Astrocyte of the spinal cord (primary cell): Measurements from ENCODE around the gene RBM15B.

Experiments
- DNase-seq: peaks from one replicate; pipeline ENCODE4 v3.0.0; 2011; ENCODE audit warnings: low read depth, low spot score
- H3K4me3 ChIP-seq: 2 replicates; pipeline ENCODE4 v1.5.1; 2011; ENCODE audit warnings: low read depth, mild to moderate bottlenecking, low read length, moderate library complexity
- CTCF ChIP-seq: IDR thresholded peaks from 2 replicates; pipeline ENCODE4 v1.5.1; 2012; ENCODE audit warnings: low read depth, mild to moderate bottlenecking, low read length, inconsistent platforms
- in situ Hi-C: cut with HindIII; loops from 2 replicates; pipeline ENCODE4 v1.10.0; 2017; ENCODE audit warnings: low sequenced_read_pairs

Gene RBM15B

DNA sequence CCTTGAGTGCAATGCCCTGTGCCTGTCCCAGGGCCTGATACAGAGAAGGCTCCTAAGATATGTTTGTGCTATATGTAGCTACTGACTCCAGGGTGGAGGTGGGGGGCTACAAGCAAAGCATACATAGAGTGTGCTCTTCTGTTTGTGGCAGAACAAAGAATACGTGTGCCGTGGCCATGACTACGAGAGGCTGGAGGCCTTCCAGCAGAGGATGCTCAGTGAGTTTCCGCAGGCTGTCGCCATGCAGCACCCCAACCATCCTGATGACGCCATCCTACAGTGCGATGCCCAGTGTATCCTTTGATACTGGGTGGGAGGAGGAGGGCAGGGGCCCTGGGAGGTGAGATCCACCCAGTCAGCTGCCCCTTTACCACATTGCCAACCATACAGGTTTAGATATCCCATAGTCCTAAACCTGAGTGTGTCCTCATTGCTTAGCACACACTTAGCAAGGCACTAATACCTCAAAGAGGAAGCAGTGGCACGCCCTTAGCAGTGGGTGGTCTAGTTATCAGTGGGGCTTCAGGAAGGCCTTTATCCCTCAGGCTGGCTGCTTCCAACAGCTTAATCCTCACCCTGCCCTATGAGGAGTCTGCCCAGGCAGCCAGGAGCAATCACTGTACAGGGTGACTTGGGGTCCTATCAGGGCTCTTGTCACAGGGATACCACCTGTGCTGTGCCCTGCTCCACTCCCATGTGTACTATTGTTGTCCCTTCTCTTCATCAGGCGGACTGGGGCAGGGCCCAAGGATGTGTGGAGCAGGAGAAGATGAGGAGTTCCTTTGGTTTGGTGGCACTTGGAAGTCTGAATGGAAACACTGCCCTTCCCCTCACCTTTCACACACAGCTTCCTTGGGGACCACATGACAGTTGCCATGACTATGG lies 36.1 kb upstream of the RBM15B start:
- TF ChIP-seq CTCF: no peak
- in situ Hi-C loops: no loop called here
- H3K4me3 ChIP-seq: no peak overlapping the region
- DNase-seq: no peak

DNA sequence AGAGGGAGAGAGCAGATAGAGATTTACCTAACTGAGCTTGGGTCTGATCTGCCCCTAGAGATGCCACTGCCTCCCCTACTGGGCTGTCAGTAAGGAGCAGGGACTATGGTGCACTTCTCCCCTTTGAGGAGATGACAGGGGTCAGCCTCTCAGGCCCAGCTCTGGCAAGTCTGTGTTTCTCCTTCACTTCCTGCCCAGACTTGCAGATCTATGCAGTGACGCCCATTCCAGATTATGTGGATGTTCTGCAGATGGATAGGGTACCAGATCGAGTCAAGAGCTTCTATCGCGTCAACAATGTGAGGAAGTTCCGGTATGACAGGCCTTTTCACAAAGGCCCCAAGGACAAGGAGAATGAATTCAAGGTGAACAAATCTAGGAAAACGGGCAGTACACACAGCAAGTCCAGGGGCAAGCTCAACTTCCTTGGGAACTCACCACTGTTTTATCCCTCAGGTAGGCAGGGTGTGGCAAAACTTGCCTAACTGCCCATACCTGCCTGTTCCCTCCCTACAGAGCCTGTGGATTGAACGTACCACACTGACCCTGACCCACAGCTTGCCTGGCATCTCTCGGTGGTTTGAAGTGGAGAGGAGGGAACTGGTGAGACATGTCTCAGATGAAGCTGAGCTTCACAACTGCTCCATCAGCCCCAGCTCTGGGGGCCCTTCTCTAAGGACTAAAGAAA lies 35.0 kb upstream of the RBM15B start:
- no peak overlapping the region for H3K4me3 ChIP-seq
- no peak for DNase-seq
- TF ChIP-seq CTCF: no peak
- in situ Hi-C loops: no loop called here

DNA sequence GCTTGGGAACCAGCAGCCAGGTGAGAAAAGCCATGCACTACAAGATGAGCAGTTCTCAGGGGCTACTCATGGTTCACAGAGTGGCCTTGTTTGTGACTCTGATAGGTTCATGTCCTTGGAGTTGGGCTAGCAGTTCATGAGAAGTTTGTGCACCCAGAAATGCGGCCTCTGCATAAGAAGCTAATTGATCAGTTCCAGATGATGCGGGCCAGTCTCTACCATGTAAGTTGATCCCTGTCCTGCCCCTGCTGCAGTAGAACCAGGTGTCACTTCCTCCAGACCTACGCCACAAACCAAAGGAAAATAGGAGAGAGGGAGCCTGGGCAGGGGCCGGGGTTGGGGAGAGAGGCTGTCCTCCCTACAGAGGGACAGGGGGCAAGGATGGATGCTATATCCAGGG lies 33.2 kb upstream of the RBM15B start:
- H3K4me3 ChIP-seq: no peak overlapping the region
- in situ Hi-C loops: no loop called here
- no peak for DNase-seq
- no peak for TF ChIP-seq CTCF

GRCh38 chr3:51358981-51359380 lies 32.1 kb upstream of the RBM15B start:
- in situ Hi-C loops: no loop called here
- no peak overlapping the region for H3K4me3 ChIP-seq
- DNase-seq: no peak
- no peak for TF ChIP-seq CTCF

DNA sequence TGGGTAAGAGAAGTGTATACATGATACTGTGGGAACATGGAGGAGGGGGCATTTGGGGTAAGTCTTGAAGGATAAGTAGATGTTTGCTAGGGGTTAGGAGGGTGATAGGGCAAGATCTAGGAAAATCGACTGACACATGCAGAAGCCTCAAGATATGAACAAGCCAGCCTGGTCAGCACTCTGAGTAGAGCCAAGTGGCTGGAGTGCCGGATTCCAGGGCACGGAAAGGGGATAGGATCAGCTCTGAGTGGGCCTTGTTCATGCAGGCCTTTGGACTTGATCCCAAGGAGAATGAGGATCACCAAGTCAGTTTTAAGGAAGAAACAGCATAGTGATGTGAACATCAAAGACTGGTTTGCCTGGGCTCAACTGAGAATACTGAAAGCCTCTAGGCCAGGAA lies 30.3 kb upstream of the RBM15B start:
- no peak overlapping the region for H3K4me3 ChIP-seq
- in situ Hi-C loops: no loop called here
- no peak for TF ChIP-seq CTCF
- no peak for DNase-seq

DNA sequence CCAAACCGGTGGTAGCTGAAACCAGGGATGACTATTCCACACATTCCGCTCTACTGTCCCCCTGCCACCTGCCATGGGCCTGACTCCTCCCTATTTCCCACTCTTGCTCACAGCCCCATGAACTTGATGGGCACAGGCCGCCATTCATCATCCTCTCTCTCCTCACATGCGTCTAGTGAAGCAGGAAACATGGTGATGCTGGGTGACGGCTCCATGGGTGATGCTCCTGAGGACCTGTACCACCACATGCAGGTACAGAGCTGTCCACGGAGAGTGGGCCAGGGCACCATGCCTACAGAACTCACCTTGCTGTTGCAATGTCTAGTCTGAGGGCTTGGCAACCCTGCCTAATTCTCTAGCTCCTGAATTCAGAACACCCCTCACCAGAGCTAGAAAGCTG lies 29.3 kb upstream of the RBM15B start:
- TF ChIP-seq CTCF: no peak
- in situ Hi-C loops: no loop called here
- H3K4me3 ChIP-seq: no peak overlapping the region
- DNase-seq: no peak
